Thymus (tissue), 11 donors: ENCODE results near the gene GBA2. TPM values are rescaled to one million over a fixed set of nuclear protein-coding genes. Genes with fewer than 3 reads are reported as not detected.
A peak's percentile ranks its signal among the peaks of the same experiment; 100 is the strongest.

Experiments
- DNase-seq, 9 donors: peaks; one replicate each; pipeline ENCODE4 v3.0.0-alpha.2; 2013; ENCODE audit warnings: low spot score in 9 of 9, low read depth in 6 of 9, missing footprints in 1 of 9
- H3K27ac ChIP-seq, 2 donors: one replicate each; pipeline ENCODE4 v1.5.1; 2013; ENCODE audit warnings: control low read depth in 1 of 2, low read depth in 1 of 2, low read length in 1 of 2, mild to moderate bottlenecking in 1 of 2, moderate library complexity in 1 of 2
- H3K27me3 ChIP-seq, 2 donors: one replicate each; pipeline ENCODE4 v1.5.1; 2013; ENCODE audit warnings: low read length in 1 of 2; ENCODE audit not compliant: control insufficient read depth in 2 of 2, insufficient read depth in 1 of 2
- H3K36me3 ChIP-seq, 2 donors: one replicate each; pipeline ENCODE4 v1.5.1; 2013; ENCODE audit warnings: low read length in 1 of 2, mild to moderate bottlenecking in 1 of 2, moderate library complexity in 1 of 2; ENCODE audit not compliant: control insufficient read depth in 2 of 2, insufficient read depth in 2 of 2
- H3K4me1 ChIP-seq, 2 donors: one replicate each; pipeline ENCODE4 v1.5.1; 2013; ENCODE audit warnings: low read length in 2 of 2; ENCODE audit not compliant: control insufficient read depth in 2 of 2, insufficient read depth in 2 of 2
- H3K4me3 ChIP-seq, 2 donors: one replicate each; pipeline ENCODE4 v1.5.1; 2013; ENCODE audit warnings: low read length in 2 of 2, control low read depth in 1 of 2, mild to moderate bottlenecking in 1 of 2
- H3K9me3 ChIP-seq, 2 donors: one replicate each; pipeline ENCODE4 v1.5.1; 2013; ENCODE audit warnings: low read length in 1 of 2, mild to moderate bottlenecking in 1 of 2; ENCODE audit not compliant: control insufficient read depth in 2 of 2, insufficient read depth in 1 of 2
- WGBS: extraction: QIAGEN DNeasy Blood & Tissue Kit; methylation state at CpG from one replicate; pipeline ENCODE4 v1.1.7; 2013; 5-methylcytosine and 5-hydroxymethylcytosine counted together
- polyA plus RNA-seq: library from polyadenylated mRNA; stranded (reverse); fragments of 200-250 nt; gene quantifications from one replicate; pipeline ENCODE4 v1.2.3, GENCODE V29; 2013
- total RNA-seq: library from RNA; stranded (reverse); fragments of 120-200 nt; gene quantifications from one replicate; pipeline ENCODE4 v1.2.4, GENCODE V29; 2013
- donor health status: healthy.

GBA2 gene
- total and polyA plus RNA-seq, 2 donors: 21.7 to 36.9 TPM

GRCh38 chr9:35737143-35737542 is 11.9 kb downstream of the GBA2 start:
- no peaks in the 10 kb centered on the region for H3K9me3 ChIP-seq
- no peak overlapping the region for H3K4me3 ChIP-seq
- H3K27me3 ChIP-seq: no peaks in the 10 kb centered on the region
- DNase-seq: no peak
- WGBS: 96% methylated on average over 7 of the region's 7 CpGs
- H3K36me3 ChIP-seq: peaks cover 62 to 69% of the 10 kb centered on the region in 2 donors
- H3K4me1 ChIP-seq: peaks cover 15 to 22% of the 10 kb centered on the region in 2 donors
- H3K27ac ChIP-seq: no peak overlapping the region

GRCh38 chr9:35736201-35736633 is 12.8 kb downstream of the GBA2 start:
- Histone ChIP-seq H3K27ac (no peak overlapping the region), H3K36me3 (peaks cover 60 to 62% of the 10 kb centered on the region in 2 donors), H3K4me1 (peaks cover 13 to 16% of the 10 kb centered on the region in 2 donors), H3K9me3 (no peaks in the 10 kb centered on the region), H3K4me3 (no peak overlapping the region), H3K27me3 (no peaks in the 10 kb centered on the region)
- peak in 6 of 9 donors; percentile 62 to 85 (median 68) for DNase-seq
- 81% methylated on average over 5 of the region's 5 CpGs for WGBS

GRCh38 chr9:35734096-35734495 is 14.9 kb downstream of the GBA2 start:
- Histone ChIP-seq H3K27me3 (no peaks in the 10 kb centered on the region), H3K36me3 (peaks cover 40 to 43% of the 10 kb centered on the region in 2 donors), H3K4me3 (no peak overlapping the region), H3K9me3 (no peaks in the 10 kb centered on the region), H3K4me1 (peaks cover 32 to 37% of the 10 kb centered on the region in 2 donors), H3K27ac (no peak overlapping the region)
- DNase-seq: no peak
- 96% methylated on average over 3 of the region's 3 CpGs for WGBS

GRCh38 chr9:35732800-35733541 is 16.1 kb downstream of the GBA2 start:
- Histone ChIP-seq H3K4me3 (peak overlapping the region; percentile 74 to 79), H3K27ac (peak overlapping the region; percentile 83 to 93), H3K27me3 (no peaks in the 10 kb centered on the region), H3K4me1 (peaks cover 41 to 47% of the 10 kb centered on the region in 2 donors), H3K9me3 (no peaks in the 10 kb centered on the region), H3K36me3 (peaks cover 29 to 33% of the 10 kb centered on the region in 2 donors)
- WGBS: 3% methylated on average over 14 of the region's 14 CpGs
- peak in 1 of 9 donors; percentile 45 for DNase-seq

GRCh38 chr9:35732185-35732799 is 16.7 kb downstream of the GBA2 start, which contains the start of the genes CREB3 and TLN1:
Gene CREB3, plus strand, starts transcription at chr9:35732666. Its CDS starts 107 bp downstream, at chr9:35732773.
Gene TLN1, minus strand, starts transcription at chr9:35732195. Its CDS starts 6,501 bp downstream, at chr9:35725694.
- under 1% methylated on average over 49 of the region's 49 CpGs for WGBS
- Histone ChIP-seq H3K4me3 (peak within 1 kb of the TSS; percentile 74 to 79), H3K9me3 (no peaks in the 10 kb centered on the region), H3K27ac (peak within 1 kb of the TSS; percentile 83 to 93), H3K36me3 (peaks cover 22 to 32% of the 10 kb centered on the region in 2 donors), H3K27me3 (no peaks in the 10 kb centered on the region), H3K4me1 (peaks cover 47 to 54% of the 10 kb centered on the region in 2 donors)
- DNase-seq: peak; percentile 83 to 98 (median 95)

GRCh38 chr9:35731415-35732184 is 17.4 kb downstream of the GBA2 start:
- 2% methylated on average over 47 of the region's 47 CpGs for WGBS
- no peaks in the 10 kb centered on the region for H3K9me3 ChIP-seq

GRCh38 chr9:35730486-35730854 is 18.6 kb downstream of the GBA2 start:
- Histone ChIP-seq H3K27me3 (no peaks in the 10 kb centered on the region), H3K36me3 (peaks cover 9 to 26% of the 10 kb centered on the region in 2 donors), H3K9me3 (no peaks in the 10 kb centered on the region), H3K4me1 (peaks cover 56 to 64% of the 10 kb centered on the region in 2 donors), H3K4me3 (peak overlapping the region; percentile 74 to 79), H3K27ac (no peak overlapping the region)
- over 99% methylated on average over 2 of the region's 2 CpGs for WGBS
- DNase-seq: peak in 1 of 9 donors; percentile 5

More at GRCh38 chr9:35731415-35732184, 17.4 kb downstream of the GBA2 start:
- Histone ChIP-seq H3K4me1 (peaks cover 52 to 61% of the 10 kb centered on the region in 2 donors), H3K4me3 (peak overlapping the region; percentile 74 to 79), H3K27me3 (no peaks in the 10 kb centered on the region), H3K36me3 (peaks cover 15 to 26% of the 10 kb centered on the region in 2 donors), H3K27ac (peak overlapping the region; percentile 83 to 93)
- DNase-seq: no peak

- DNase-seq: peak in 2 of 9 donors; percentile 26 to 47
- H3K27ac ChIP-seq: no peak overlapping the region
- WGBS: 17% methylated on average over 6 of the region's 6 CpGs
- H3K27me3 ChIP-seq: no peaks in the 10 kb centered on the region
- H3K36me3 ChIP-seq: peaks cover 9 to 26% of the 10 kb centered on the region in 2 donors
- no peaks in the 10 kb centered on the region for H3K9me3 ChIP-seq
- H3K4me3 ChIP-seq: peak overlapping the region; percentile 19 to 23
- peaks cover 56 to 64% of the 10 kb centered on the region in 2 donors for H3K4me1 ChIP-seq
Measured at GRCh38 chr9:35729700-35730485, 19.1 kb downstream of the GBA2 start.
